Middle frontal gyrus (tissue), 1 donor: ENCODE measurements around the gene MAPK8IP3.

Experiments used
- DNase-seq: peaks from one replicate; pipeline ENCODE4 v3.0.0-alpha.2; 2015; ENCODE audit warnings: low spot score; ENCODE audit errors: extremely low spot score

Gene MAPK8IP3, protein sequence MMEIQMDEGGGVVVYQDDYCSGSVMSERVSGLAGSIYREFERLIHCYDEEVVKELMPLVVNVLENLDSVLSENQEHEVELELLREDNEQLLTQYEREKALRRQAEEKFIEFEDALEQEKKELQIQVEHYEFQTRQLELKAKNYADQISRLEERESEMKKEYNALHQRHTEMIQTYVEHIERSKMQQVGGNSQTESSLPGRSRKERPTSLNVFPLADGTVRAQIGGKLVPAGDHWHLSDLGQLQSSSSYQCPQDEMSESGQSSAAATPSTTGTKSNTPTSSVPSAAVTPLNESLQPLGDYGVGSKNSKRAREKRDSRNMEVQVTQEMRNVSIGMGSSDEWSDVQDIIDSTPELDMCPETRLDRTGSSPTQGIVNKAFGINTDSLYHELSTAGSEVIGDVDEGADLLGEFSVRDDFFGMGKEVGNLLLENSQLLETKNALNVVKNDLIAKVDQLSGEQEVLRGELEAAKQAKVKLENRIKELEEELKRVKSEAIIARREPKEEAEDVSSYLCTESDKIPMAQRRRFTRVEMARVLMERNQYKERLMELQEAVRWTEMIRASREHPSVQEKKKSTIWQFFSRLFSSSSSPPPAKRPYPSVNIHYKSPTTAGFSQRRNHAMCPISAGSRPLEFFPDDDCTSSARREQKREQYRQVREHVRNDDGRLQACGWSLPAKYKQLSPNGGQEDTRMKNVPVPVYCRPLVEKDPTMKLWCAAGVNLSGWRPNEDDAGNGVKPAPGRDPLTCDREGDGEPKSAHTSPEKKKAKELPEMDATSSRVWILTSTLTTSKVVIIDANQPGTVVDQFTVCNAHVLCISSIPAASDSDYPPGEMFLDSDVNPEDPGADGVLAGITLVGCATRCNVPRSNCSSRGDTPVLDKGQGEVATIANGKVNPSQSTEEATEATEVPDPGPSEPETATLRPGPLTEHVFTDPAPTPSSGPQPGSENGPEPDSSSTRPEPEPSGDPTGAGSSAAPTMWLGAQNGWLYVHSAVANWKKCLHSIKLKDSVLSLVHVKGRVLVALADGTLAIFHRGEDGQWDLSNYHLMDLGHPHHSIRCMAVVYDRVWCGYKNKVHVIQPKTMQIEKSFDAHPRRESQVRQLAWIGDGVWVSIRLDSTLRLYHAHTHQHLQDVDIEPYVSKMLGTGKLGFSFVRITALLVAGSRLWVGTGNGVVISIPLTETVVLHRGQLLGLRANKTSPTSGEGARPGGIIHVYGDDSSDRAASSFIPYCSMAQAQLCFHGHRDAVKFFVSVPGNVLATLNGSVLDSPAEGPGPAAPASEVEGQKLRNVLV (N-terminal part only)

DNA sequence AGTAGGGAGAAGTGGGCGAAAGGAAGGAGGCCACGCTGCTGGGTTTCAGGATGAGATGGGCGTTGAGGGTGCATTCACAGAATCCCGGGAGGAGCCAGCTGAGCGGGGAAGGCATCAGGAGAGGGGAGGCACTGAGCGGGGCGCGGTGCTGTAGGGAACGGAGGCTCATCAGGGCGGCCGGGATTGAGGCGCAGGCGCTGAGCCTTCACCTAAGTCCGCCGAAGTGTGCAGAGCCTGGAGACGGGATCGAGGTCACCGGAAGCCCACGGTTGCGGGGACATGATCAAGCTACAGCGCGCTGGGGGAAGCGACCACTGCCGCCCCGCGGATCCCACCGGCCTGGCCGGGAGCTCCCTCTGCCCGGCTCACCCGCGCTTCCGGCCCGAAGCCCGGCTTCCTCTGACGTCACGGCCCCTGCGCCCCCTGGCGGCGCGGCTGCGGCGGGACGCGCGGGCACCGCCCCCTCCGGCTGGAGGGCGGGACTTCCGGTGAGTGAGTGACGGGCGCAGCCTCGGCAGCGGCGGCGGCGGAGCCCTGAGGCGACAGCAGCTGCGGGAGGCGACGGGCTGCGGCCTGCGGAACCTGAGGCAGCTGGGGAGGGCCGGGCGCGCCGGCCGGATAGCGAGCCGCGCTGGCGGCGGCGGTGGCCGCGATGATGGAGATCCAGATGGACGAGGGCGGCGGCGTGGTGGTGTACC is at the start of gene MAPK8IP3:
MAPK8IP3 (plus strand) TSS at position 508 of the 698 bp plus-strand sequence; CDS start at position 653, 145 bp downstream.
- DNase-seq = peak; percentile 87

DNA sequence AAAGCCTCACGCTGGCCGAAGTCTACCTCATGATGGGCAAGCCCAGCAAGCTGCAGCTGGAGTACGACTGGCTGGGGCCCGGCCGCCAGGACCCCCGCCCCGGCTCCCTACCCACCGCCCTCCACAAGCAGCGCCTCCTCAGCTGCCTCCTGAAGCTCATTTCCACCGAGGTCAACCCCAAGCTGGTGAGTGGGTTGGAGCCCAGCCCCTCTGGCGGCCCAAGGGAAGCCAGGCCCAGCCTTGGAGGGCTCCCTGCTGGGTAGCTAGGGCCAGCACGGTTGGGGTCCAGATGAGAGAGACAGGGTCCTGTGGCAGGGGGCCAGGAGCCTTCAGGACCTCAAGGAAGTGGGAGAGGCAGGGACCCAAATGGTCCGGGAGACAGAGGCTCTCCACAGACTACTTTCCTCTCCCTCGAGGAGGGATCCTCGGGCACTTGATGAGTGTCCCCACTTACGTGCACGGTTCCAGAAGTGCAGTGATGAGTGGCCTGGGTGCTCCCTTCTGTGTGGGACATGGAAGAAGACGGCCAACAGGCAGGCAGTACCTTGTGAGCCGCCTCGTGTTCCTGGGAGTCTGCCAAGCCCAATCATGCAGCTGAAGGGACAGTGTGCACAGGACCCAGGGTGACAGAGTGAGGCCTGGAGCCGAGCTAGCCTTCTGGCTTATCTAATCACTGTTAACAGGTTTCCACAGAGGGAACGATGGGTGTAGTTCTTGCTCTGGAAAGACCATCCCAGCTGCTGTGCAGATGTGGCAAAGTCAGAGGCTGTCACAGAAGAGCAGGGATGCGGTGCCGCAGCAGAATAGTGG is 49.0 kb upstream of the MAPK8IP3 start:
- DNase-seq = no peak

DNA sequence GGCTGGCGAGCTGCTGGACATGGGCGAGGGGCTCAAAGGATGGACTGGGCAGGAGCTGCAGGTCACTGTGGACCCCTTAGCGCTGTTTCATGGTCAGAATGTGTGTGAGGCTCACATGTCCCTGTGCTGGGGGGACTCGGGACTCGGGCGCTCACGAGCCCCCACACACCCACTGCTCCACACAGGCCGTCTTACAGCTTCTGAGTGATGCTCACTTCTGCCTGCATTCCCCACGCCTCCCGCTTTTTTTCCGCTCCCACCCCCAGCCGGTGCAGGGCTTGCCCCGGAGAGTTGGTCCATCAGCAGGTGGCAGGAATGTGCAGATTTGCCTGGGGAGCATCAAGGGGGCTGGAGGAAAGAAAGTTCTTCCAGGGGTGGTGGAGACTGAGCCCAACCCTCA is 48.2 kb upstream of the MAPK8IP3 start:
- DNase-seq = no peak

DNA sequence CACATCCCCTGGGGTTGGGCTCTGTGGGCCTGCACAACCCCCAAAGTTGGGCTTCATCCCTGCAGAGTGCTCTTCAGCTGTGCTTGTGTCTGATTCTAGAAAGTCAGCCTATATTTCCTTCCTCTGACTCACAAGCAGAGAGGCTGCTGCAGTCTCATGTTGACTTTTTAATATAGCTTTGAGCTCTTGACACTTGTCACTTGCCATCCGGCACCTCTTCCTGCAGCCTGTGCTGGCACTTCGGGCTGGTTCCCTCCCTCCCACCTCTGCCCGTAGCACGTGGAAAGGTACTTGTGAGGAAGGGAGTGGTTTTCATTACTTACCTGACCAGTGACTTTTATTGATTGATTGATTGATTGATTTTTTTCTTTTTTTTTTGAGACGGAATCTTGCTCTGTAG is 47.0 kb upstream of the MAPK8IP3 start:
- DNase-seq = no peak

DNA sequence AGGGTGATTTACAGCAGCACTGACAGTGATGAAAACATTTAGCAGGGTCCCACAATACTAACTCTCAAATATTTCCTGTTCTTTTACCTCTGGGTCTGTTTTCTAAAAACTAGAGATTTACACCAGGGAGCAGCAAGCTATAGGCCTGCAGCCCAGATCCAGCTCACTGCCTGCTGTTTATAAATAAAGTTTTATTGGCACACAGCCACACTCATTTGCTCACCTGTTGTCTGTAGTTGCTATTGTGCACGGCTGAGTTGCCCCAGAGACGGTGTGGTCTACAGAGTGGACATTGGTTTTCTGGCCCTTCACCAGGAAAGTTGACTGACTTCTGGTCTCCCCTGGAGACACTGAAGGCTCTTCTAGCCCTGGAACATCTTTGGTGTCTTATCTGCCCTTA is 44.2 kb upstream of the MAPK8IP3 start:
- no peak for DNase-seq

DNA sequence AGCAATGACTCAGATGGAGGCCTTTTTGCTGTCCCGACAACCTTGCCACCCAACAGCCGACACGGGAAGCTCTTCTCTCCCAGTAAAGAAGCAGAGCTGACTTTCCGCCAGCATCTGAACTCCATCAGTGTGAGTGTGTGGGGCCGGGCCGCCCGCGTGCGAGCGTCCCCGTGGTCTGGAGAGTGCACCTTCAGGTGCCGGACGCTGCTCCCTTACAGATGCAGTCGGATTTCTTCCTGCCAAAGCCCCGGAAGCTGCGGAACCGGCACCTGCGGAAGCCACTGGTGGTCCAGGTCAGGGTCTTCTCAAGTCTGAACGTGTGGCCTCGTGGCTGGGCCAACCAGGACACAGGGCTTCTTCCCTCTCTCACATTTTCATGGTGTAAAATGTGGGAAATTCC is 43.5 kb upstream of the MAPK8IP3 start:
- no peak for DNase-seq

DNA sequence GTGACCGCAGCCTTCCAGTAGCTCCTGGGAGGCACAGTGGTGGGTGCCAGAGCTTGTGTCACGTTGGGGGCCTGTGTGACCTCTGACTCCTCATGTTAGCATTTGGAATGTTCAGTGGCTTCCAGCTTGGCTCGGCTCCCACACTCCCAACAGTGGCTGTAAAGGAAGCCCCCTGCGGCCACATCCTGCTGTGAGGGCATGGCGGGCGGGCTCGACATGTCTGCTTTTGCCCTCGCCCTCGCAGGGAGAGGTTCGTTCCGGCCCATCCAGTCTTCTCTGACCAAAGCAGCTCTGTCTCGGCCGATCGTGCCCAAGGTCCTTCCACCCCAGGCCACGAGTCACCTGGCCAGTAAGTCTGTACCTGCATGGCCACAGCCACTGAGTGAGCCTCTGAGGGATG is 40.2 kb upstream of the MAPK8IP3 start:
- DNase-seq = no peak

DNA sequence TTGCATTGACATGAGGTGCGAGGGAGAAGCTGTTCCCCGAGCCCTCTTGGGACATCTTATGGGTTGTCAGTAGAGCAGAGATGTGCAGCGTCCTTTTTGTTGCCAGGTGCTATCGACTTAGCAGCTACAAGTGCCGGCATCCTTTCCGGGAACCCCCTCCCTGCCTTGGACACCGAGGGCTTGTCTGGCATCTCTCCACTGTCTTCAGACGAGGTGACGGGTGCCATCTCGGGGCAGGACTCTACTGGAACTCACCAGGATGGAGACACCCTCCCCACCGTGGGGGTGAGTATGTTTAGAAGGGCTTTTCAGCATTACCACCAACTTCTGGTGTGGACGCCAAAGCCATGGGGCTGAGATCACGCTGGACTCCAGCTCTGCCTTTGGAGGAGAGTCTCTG is 39.7 kb upstream of the MAPK8IP3 start:
- no peak for DNase-seq

DNA sequence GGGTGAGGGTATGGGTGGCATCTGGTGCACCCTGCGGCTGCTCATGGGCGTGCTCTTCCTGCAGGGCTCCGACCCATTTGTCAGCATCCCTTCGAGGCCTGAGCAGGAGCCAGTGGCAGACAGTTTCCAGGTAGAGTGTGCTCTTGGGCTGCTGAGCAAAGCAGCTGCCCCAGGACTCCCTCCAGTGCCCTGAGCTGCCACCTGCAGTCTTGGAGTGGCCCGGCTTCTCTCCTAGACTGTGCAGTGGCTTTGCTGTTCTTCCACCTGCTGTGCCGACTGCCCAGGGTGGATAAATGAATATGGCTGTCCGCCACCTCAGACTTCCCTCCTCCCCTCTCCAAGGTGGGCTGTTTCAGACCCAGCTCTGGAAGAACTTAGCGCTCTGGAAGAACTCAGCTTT is 38.7 kb upstream of the MAPK8IP3 start:
- DNase-seq = no peak

DNA sequence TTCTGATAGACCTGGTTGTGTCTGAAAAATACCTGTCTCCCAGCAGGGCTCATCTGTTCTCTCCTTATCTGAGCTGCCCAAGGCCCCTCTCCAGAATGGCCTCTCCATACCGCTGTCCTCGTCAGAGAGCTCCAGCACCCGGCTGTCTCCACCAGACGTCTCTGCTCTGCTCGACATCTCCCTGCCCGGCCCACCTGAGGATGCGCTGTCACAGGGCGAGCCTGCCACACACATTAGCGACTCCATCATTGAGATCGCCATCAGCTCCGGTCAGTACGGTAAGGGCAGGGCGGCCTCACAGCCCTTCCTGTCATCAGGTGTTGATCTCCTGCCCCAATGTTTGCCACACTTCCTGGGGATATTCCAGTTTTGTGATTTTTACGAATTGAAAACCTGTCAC is 38.1 kb upstream of the MAPK8IP3 start:
- DNase-seq = no peak

DNA sequence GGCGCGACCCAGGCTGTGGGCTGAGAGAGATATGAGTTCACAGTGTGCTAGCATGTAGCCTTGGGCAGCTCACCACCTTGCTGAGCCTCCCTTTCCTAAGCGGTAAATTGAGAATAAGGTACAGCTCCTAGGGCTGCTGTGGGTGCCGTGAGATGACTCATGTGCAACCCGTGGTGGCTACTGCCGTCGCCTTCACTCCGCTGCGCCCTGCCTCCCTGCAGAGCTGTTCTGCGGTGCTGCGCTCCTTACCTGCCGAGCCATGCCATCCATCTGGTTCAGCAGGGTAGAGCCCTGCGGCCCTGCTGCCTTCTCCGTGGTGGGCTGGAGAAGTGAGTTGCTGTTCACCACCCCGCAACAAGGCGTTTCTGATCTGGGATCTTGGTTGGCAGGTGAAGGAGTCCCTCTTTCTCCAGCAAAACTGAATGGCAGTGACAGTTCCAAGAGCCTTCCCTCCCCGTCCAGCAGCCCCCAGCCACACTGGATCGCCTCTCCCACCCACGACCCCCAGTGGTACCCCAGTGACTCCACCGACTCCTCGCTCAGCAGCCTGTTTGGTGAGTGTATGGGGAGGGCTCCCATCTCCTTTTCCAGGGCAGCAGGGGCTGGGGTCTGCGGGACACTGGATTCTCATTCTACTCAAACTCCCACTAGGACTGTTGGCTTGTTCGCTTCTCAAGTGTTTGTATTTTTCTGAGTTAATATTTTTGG is 37.2 kb upstream of the MAPK8IP3 start:
- no peak for DNase-seq

DNA sequence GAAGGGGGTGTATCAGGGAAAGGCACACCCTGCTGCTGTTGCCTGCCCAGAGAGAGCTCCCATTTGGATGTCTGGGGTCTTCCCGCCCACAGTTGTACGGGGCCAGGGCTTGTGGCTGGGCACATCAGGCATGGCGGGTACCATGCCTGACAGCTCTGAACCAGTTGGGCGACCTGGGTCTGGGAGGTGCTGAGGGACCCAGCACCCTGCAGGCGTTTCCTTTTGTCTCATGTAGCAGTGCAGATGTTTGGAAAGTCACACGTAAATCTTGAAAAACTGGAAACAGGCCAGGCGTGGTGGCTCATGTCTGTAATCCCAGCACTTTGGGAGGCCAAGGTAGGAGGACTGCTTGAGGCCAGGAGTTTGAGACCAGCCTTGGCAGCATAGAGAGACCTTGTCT is 36.3 kb upstream of the MAPK8IP3 start:
- no peak for DNase-seq

DNA sequence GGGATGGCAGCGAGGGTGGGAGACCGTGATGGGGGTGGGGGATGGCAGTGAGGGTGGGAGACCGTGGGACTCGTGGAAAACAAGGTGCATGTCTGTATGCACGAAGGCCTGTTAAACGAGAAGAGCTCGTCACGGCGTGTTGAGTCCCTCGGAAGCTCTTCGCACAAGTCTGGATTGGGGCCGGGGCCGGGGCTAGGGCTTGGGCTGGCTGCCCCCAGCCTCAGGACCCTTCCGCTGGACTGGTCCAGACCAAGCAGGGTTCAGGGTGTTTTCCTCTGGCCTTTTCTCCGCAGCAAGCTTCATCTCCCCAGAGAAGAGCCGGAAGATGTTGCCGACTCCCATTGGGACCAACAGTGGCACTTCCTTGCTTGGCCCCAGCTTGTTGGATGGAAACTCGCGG is 35.6 kb upstream of the MAPK8IP3 start:
- no peak for DNase-seq

DNA sequence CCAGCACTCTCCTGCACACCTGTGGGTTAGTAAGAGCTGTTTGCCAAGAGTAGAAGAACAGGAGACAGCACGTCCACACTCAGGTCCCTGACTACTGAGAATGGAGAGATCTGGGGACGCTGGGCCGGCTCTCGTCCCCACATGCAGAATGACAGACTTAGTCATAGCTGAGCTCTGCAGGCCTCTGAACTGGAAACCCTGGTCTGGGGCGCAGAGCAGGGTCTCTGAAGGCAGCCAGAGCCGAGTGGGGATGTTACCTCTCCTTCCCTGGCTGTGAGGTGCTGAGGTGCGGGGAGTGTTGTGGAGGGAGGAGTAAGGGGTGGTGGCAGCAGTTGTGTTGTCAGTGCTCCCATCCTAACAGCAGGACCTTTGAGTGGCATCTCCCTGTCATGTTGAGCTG is 35.1 kb upstream of the MAPK8IP3 start:
- no peak for DNase-seq

DNA sequence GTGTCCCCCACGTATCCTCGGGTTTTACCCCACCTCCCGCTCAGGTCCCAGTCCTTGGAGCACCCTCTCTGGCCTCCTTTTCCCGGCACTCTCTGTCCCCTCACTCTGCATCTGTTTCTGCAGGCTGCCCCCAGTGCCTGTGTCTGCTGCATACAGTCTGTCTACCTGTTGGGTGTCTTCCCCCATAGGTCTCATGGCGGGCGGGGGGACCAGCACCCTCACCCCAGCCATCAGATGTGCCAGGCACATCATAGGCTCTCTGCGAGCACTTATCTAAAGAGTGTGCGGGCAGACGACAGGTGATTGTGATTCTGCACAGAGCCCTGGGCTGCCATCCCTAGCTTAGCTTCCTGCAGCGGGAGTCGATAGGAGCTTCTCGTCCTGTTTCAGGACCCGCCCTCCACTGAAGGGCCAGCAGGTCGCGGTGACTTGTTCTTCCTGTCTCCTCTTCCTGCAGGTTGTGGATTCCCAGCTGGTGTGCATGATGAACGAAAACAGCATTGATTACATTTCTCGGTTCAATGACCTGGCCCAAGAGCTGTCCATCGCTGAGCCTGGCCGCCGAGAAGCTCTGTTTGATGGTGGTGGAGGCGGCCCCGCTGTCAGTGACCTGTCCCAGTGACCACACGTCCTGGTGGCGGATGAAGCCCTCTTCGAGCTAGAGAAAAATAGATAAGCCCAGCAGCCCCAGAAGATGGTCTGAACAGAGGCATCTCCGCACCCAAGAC is 32.4 kb upstream of the MAPK8IP3 start:
- no peak for DNase-seq

DNA sequence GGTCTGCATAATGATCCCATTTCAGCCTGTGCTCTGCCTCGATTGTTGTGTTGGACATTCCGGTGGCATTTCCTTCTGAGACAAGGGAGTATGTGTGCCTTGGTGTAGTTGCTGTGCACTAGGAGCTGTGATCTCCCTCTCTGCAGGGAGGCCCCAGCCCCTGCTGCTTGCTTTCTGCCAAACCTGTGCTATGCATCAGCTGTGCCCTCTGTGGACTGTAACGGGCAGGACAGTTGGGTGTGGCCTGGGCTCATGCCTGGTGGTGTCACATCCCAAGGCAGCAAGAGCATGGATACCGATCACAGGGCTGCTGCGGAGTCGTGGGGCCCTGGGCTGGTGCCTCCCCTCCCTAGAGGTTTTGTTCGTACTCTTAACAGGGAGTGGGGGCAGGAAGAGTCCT is 31.7 kb upstream of the MAPK8IP3 start:
- DNase-seq = no peak

DNA sequence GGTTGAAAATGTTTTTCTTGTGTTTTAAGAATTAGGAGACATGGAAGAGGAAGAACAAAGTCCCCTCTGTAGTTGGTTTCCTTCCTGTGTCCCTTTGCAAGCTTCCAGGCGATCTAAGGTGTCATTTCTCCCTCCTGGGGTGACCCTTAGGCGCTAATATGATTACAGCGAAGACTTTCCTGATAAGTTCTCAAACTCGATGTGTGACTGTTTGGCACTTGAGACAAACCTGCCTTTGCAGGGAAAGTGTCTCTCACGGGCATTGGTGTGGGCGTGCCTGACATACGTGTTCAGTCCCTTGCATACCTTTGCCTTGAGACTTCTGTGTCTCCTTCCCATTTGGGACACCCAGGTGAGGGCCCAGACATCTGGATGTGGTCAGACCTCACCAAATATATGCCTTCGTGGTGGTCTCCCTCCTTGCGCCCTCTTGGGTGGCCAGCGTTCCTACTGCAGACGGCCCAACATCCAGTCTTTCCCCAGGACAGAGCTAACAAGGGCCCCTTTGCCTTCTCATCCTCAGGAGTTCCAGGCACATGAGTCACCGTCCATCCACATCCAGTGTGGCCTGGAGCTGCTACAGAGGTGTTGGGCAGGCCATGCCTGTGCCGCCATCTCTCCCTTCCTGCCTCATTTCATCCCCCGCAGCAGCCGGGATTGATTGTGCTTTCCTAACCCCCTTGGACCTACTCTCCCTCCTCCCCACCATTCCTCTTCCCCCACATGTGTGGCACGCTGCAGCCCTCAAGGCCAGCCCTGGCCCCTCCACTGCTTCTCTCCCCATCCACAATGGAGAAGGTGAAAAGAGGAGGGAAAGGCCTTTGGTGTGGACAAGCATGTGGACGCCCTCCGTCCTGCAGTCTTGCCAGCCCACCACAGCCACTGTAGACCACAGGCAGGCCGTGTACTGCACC is 31.0 kb upstream of the MAPK8IP3 start:
- DNase-seq = no peak

DNA sequence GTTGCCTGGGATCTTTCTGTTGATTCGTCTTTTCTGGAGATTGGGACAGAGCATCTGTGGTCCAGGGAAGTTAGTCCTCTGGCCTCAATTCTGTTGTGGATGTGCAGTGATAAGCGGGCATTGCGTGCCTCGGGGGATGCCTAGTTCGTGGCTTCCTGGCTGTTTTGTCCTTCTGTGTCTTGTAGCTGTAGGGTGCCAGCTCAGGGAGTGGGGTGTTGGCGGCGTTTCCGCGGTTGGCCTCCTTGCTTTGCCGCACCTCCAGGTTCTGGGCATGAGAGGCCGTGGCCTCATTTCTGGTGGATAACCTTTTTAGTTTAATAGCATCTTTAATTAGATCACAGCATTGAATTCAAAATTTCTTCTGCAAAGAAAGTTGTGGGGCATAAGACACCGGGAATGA is 29.3 kb upstream of the MAPK8IP3 start:
- DNase-seq = no peak
